H1 (cell line): ENCODE data around the gene ABI3.
"Not testable (repeated sequence)": the region's sequence is repeated elsewhere in the genome, so short reads cannot be mapped to it uniquely, and the experiment has no call there.

Experiments used
- CHD1 ChIP-seq: IDR thresholded peaks from 2 replicates; pipeline ENCODE4 v1.6.1; 2012; ENCODE audit warnings: low read depth, low read length, improper control_type of control experiment
- CREB1 ChIP-seq: IDR thresholded peaks from 2 replicates; pipeline ENCODE4 v1.6.1; 2012; ENCODE audit warnings: inconsistent platforms
- FOSL1 ChIP-seq: IDR thresholded peaks from 2 replicates; pipeline ENCODE4 v1.6.1; 2011; ENCODE audit warnings: mild to moderate bottlenecking, low read depth, low read length, moderate library complexity; ENCODE audit not compliant: insufficient read depth
- HDAC2 ChIP-seq, 2 experiments: fragments of 300-600 bp in 1 of 2; sonication (generic) in 1 of 2; IDR thresholded peaks; 2 replicates each; pipeline ENCODE4 v1.6.1; 2011 to 2012; ENCODE audit warnings: low read depth in 2 of 2, low read length in 2 of 2, mild to moderate bottlenecking in 2 of 2, moderate library complexity in 2 of 2, borderline replicate concordance in 1 of 2, inconsistent platforms in 1 of 2
- NRF1 ChIP-seq: IDR thresholded peaks from 2 replicates; pipeline ENCODE4 v1.6.1; 2011; ENCODE audit warnings: mild to moderate bottlenecking, low read depth, low read length, improper control_type of control experiment
- POLR2AphosphoS5 ChIP-seq: IDR thresholded peaks from 2 replicates; pipeline ENCODE4 v1.6.1; 2011; ENCODE audit warnings: low read depth, low read length
- RXRA ChIP-seq: IDR thresholded peaks from 2 replicates; pipeline ENCODE4 v1.6.1; 2011; ENCODE audit warnings: low read depth, mild to moderate bottlenecking, low read length, moderate library complexity; ENCODE audit not compliant: insufficient read depth
- SIN3A ChIP-seq, 2 experiments: IDR thresholded peaks in 1 of 2; conservative IDR thresholded peaks in 1 of 2; 2 replicates each; pipeline ENCODE4 v1.6.1; 2011 to 2012; ENCODE audit warnings: low read length in 2 of 2, improper control_type of control experiment in 1 of 2, low read depth in 1 of 2, mild to moderate bottlenecking in 1 of 2
- TAF1 ChIP-seq: IDR thresholded peaks from 2 replicates; pipeline ENCODE4 v1.6.1; 2011; ENCODE audit warnings: mild to moderate bottlenecking, low read depth, low read length
- TF ChIP-seq, protein P1 (sequence below), 3 experiments: IDR thresholded peaks; 1 replicate in 2 of 3; 2 replicates in 1 of 3; pipeline versions ENCODE4 v1.5.1 to v1.6.1; 2011; ENCODE audit warnings: low read length in 3 of 3, mild to moderate bottlenecking in 3 of 3, inconsistent platforms in 2 of 3, low read depth in 1 of 3, moderate library complexity in 1 of 3; ENCODE audit not compliant: insufficient read depth in 1 of 3; ENCODE audit errors: control extremely low read depth in 1 of 3

DNA sequence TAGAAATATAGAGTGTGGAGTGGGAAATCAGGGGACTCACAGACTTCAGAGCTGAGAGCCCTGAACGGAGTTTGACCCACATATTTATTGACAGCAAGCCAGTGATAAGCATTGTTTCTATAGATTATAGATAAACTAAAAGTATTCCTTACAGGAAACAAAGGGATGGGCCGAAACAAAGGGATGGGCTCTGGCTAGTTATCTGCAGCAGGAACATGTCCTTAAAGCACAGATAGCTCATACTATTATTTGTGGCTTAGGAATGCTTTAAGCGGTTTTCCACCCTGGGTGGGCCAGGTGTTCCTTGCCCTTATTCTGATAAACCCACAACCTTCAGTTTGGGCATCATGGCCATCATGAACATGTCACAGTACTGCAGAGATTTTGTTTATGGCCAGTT is 39.8 kb upstream of the ABI3 start:
- TF ChIP-seq POLR2AphosphoS5; TAF1; RXRA; CHD1; FOSL1; SIN3A (conservative IDR thresholded peaks at IDR 0.05 in 1 of 2, IDR thresholded peaks at IDR 0.05 in 1 of 2; ENCODE audit: low read depth in 1 of 2, low read length in 2 of 2); CREB1; NRF1; HDAC2 (IDR thresholded peaks at IDR 0.05; ENCODE audit: borderline replicate concordance in 1 of 2, low read depth in 2 of 2, low read length in 2 of 2): not testable (repeated sequence)
- TF ChIP-seq, protein P1, sequence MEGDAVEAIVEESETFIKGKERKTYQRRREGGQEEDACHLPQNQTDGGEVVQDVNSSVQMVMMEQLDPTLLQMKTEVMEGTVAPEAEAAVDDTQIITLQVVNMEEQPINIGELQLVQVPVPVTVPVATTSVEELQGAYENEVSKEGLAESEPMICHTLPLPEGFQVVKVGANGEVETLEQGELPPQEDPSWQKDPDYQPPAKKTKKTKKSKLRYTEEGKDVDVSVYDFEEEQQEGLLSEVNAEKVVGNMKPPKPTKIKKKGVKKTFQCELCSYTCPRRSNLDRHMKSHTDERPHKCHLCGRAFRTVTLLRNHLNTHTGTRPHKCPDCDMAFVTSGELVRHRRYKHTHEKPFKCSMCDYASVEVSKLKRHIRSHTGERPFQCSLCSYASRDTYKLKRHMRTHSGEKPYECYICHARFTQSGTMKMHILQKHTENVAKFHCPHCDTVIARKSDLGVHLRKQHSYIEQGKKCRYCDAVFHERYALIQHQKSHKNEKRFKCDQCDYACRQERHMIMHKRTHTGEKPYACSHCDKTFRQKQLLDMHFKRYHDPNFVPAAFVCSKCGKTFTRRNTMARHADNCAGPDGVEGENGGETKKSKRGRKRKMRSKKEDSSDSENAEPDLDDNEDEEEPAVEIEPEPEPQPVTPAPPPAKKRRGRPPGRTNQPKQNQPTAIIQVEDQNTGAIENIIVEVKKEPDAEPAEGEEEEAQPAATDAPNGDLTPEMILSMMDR (IDR thresholded peaks at IDR 0.05; ENCODE audit: control extremely low read depth in 1 of 3, insufficient read depth in 1 of 3, low read depth in 1 of 3, low read length in 3 of 3), result not testable (repeated sequence)
